GM23248 (cell line): ENCODE data around the gene DMRT3.

Source experiments
- EZH2 ChIP-seq: fragments of 200-600 bp; sonication (generic); IDR thresholded peaks from 2 replicates; pipeline ENCODE4 v1.6.1; 2018; ENCODE audit warnings: antibody characterized with exemption, mild to moderate bottlenecking; ENCODE audit not compliant: insufficient read depth, poor library complexity, severe bottlenecking
- EZH2phosphoT487 ChIP-seq: fragments of 200-600 bp; sonication (generic); IDR thresholded peaks from 2 replicates; pipeline ENCODE4 v1.6.1; 2018; ENCODE audit warnings: antibody characterized with exemption, moderate library complexity, mild to moderate bottlenecking, low read depth; ENCODE audit not compliant: insufficient read depth

DNA sequence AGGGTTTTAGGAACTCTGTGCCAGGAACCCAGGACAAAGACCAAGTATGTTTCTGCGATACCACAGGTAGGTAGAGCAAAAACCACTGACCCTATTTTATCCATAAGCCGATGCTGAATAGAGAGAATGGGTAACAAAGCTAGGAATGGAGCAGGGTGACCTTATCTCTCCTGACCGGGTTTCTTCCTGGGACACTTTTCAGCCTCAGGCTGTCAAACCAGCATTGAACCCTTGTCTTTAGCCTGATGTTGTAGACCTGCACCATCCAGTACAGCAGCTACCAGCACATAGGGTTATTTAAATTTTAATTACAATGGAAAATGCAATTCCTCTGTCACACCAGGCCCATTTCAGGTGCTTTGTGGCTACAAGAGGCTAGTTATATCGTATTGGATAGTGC lies 43.1 kb upstream of the DMRT3 start:
- no peak for TF ChIP-seq EZH2
- TF ChIP-seq EZH2phosphoT487: no peak
